SK-N-SH treated with all-trans-retinoic acid at 6 μM for 48 hours (cell line): ENCODE data around the gene TBXA2R.

Experiments used
- ARNTL ChIP-seq: fragments of 450-650 bp; formaldehyde crosslinking; IDR thresholded peaks from 2 replicates; pipeline ENCODE4 v1.5.0; 2020; ENCODE audit warnings: low read depth, mild to moderate bottlenecking, moderate library complexity, borderline replicate concordance
- PATZ1 ChIP-seq: fragments of 250-450 bp; sonication (Bioruptor Pico); IDR thresholded peaks from 2 replicates; pipeline ENCODE4 v1.8.0; 2020; ENCODE audit warnings: mild to moderate bottlenecking, moderate library complexity, borderline replicate concordance

GRCh38 chr19:3586707-3587346, 19.8 kb downstream of the TBXA2R start:
- TF ChIP-seq PATZ1 (CRISPR knock-in tag) (no peak), ARNTL (CRISPR knock-in tag) (no peak)
